Eye (tissue), 1 donor: Measurements from ENCODE around the gene ZNF850.

Experiments used
- DNase-seq: peaks from one replicate; pipeline ENCODE4 v3.0.0-alpha.2; 2015

Gene ZNF850

DNA sequence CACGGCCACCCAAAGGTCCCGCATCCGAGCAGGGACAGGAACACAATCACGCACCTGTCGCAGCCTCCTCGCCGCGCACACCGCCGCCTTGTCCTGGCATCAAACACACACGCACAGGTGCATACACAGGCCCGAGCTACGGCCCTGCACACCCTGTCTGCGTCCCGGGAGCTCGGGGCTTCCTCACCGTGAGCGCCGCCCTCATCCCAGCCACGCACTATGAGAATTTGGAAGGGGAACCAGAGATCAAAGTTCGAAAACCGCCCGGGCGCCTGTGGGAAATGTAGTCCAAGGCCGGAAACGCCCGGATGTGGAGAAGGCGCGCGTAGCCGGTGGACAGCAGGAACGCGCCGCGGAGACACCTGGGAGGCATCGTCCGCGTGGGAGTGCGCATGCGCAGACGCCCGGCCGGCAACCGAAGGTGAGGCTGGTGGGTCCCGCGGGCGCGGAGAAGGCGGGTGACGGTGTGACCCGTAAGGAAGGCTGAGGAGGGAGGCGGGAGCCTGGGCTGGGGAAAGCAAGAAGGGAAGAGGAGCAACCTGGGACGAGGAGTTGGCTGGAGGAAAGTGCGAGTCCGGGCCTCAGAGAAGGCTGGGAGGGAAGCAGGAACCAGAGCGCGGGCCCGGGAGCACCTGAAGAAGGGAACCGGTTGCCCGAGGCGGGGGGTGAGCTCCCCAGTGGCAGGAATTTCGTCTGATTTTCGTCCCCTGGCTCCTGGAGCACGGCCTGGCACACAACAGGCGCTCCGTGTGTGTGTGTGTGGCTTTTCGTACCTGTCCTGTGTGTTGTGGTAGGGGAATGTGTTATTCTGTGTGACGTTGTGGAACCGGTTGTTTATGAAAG, 85.2 kb downstream of the ZNF850 start, which contains the start of gene ZNF567:
Gene ZNF567 (plus strand): TSS at position 399 of the 843 bp plus-strand sequence. CDS start 7,256 bp downstream, outside the sequence.
- peak; percentile 98 for DNase-seq

GRCh38 chr19:36686365-36687213, 86.0 kb downstream of the ZNF850 start:
- DNase-seq: no peak

DNA sequence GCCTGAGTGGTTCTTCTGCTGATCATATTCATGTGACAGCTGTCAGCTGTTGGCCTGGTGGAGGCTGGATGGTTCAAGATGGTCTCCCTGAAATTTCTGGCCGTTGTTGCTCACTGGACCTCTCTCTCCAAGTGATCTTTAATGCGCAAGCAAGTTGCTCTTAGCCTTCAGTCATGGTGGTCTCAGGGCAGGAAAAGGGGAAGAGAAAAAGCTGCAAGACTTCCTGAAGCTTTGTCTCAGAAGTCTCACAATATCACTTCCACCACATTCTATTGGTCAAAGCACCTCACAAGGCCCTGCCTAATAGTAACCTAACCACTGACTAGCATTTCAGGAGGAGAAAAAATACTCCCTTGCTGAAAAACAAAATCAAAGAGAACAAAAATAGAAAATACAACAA, 86.8 kb downstream of the ZNF850 start:
- no peak for DNase-seq

DNA sequence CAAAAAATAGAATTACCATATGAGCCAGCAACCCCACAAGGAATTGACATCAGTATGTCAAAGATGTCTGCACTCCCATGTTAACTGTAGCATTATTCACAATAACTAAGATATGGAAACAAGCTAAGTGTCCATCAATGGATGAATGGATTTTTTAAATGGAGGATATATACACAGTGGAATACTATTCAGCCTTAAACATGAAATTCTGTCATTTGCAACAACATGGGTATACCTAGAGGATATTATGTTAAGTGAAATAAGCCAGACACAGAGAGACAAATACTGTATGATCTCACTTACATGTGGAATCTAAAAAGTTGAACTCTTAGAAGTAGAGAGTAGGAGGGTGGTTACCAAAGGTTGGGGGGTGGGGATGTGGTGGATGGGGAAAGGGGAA, 93.2 kb downstream of the ZNF850 start:
- DNase-seq: no peak

DNA sequence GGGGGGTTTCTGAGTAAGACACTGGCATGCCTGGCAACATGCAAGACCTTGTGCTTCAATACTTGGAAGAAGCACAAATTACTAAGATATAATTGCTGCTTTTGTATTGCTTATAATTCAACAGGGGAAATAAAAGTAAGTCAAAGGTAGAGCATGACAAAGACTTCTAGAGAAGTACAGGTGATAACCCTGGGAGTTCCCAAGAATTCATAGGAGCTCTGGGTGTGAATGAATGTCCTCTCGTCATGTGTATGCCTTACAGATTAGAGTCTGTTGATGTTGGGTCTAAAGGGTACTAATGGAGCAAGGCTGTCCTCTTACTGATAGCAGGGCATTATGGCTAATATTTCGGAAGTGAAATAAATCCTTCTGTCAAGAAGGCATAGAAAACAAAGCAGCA, 98.4 kb downstream of the ZNF850 start:
- no peak for DNase-seq

DNA sequence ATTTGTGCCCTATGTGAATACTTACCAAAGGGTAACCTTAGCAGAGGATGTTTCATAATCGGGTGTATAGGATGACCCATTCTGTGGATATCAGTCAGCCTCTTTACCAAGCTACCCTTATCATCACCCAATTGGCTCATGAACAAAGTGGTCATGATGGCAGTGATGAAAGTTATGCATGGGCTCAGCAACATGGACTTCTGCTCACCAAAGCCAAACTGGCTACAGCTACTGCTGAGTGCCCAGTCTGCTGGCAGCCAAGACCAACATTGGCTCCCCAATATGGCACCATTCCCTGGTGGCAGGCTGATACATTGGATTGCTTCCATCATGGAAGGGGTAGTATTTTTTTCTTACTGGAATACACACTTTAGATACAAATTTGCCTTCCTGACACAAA, 100.2 kb downstream of the ZNF850 start:
- no peak for DNase-seq

DNA sequence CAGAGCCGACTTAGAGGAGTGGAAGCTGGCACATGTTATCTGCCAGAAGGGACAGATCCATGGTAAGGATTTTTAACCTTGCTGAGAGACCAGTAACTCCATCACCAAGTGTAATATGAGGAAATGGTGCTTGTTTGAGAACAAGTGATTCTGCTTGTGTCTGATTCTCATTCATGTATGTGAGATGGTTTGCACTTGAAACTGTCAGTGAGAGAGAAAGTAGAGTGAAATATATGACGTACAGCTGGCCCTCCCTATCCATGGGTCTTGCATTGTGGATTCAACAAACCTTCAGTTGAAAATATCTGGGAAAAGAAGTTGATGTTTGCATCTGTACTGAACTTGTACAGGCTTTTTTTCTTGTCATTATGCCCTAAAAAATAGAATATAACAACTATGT, 104.0 kb downstream of the ZNF850 start:
- DNase-seq: no peak

DNA sequence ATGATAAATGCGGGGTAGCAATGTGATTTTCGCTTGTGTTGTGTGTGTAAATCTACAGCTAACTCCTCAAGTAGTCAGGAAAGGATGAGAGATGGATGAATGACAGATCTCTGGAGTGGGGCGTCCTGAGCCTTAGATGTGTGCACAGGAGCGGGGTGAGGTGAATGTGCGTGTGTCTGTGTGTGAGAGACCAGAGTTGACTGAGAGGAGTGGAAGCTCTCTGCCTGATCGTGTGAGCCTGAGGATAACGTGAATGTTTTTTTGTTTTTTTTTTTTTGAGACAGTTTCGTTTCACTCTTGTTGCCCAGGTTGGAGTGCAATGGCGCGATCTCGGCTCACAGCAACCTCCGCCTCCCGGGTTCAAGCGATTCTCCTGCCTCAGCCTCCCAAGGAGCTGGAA, 106.8 kb downstream of the ZNF850 start:
- DNase-seq: no peak
